Heart right ventricle (tissue), 16 donors: ENCODE results near the gene CDH23. TPM values are rescaled to one million over a fixed set of nuclear protein-coding genes. Genes with fewer than 3 reads are reported as not detected.

ENCODE experiments used
- ATAC-seq, 8 donors: fragments of 200-7000 bp; cut with Tn5 transposase; one replicate each; pipeline ENCODE4 v1.9.1; 2020; ENCODE audit warnings: mild to moderate bottlenecking in 8 of 8, moderate library complexity in 8 of 8, moderate number of reproducible peaks in 1 of 8
- DNase-seq, 2 donors: peaks; one replicate each; pipeline ENCODE4 v3.0.0-alpha.2; 2020
- H3K27ac ChIP-seq, 10 donors: fragments of 200-600 bp; sonication (generic) in 2 of 10; one replicate each; pipeline versions ENCODE4 v1.5.0 to v1.8.0; 2020 to 2022; ENCODE audit warnings: mild to moderate bottlenecking in 3 of 10
- H3K27me3 ChIP-seq, 7 donors: fragments of 200-600 bp; one replicate each; pipeline ENCODE4 v1.8.0; 2021 to 2022; ENCODE audit warnings: mild to moderate bottlenecking in 2 of 7
- H3K36me3 ChIP-seq, 9 donors: fragments of 200-600 bp; sonication (generic) in 1 of 9; one replicate each; pipeline versions ENCODE4 v1.5.0 to v1.8.0; 2020 to 2022; ENCODE audit warnings: mild to moderate bottlenecking in 2 of 9
- H3K4me1 ChIP-seq, 9 donors: fragments of 200-600 bp; sonication (generic) in 1 of 9; one replicate each; pipeline versions ENCODE4 v1.5.0 to v1.8.0; 2020 to 2022; ENCODE audit warnings: mild to moderate bottlenecking in 4 of 9
- H3K4me3 ChIP-seq, 10 donors: fragments of 200-600 bp; sonication (generic) in 2 of 10; one replicate each; pipeline versions ENCODE4 v1.5.0 to v1.8.0; 2020 to 2022; ENCODE audit warnings: mild to moderate bottlenecking in 7 of 10, moderate library complexity in 2 of 10
- H3K9me3 ChIP-seq, 11 donors: fragments of 200-600 bp in 10 of 11; sonication (generic) in 2 of 11; one replicate each; pipeline versions ENCODE4 v1.5.0 to v1.8.0; 2013 to 2022; ENCODE audit warnings: mild to moderate bottlenecking in 2 of 11, control low read depth in 1 of 11, moderate library complexity in 1 of 11
- CTCF ChIP-seq, 9 donors: fragments of 200-600 bp; sonication (generic) in 2 of 9; IDR thresholded peaks; one replicate each; pipeline versions ENCODE4 v1.5.0 to v1.8.0; 2021 to 2022; ENCODE audit warnings: antibody characterized with exemption in 9 of 9, mild to moderate bottlenecking in 5 of 9, moderate library complexity in 1 of 9
- WGBS, 2 donors: extraction: QIAGEN DNeasy Blood & Tissue Kit; methylation state at CpG; one replicate each; pipeline ENCODE4 v1.1.7; 2013; ENCODE audit warnings: inconsistent platforms in 1 of 2; 5-methylcytosine and 5-hydroxymethylcytosine counted together
- intact Hi-C, 10 donors: fragments of 100-400 bp; cut with DNase I; formaldehyde crosslinking; loops; one replicate each; pipeline versions ENCODE4 v1.11.1 to v1.14.2; 2022
- polyA plus RNA-seq, 2 donors: library from polyadenylated mRNA; stranded (reverse); fragments of 200-250 nt; gene quantifications; one replicate each; pipeline ENCODE4 v1.2.3, GENCODE V29; 2013
- total RNA-seq, 10 donors: library from RNA; stranded (reverse); fragmentation: NEBNext Ultra II Directional in 3 of 10; extraction: Animal tissue kit (Norgen Biotek cat#: 25700) in 3 of 10; gene quantifications; one replicate each; pipeline versions ENCODE4 v1.2.1 to v1.2.4, GENCODE V29; 2021 to 2023
- donor health status: Arrhythmogenic right ventricular cardiomyopathy.
- donor health status: ischemic (EF 13 %, LVEDD 7.1; RV severe dilation, severe dysfunction).
- donor health status: healthy with polysubstance abuse.
- donor health status: DM: no; HTN: yes; CAD: no.
- donor health status: DM: no; HTN: no; CAD: no.
- donor health status: ischemic (EF 25% LVEDD 6.9; RV normal size, moderate dysfunction).
- donor health status: ischemic (EF 25% LVEDD 5.7; RV mildly dilated, moderate dysfunction).
- donor health status: healthy.
- donor health status: DM: yes; HTN: yes; CAD: no.
- donor health status: Ischemic cardiomyopathy.
- donor health status: ischemic (EF 35%, LVEDD 5.7; RV mildly dilated, moderate dysfunction).
- donor health status: nonischemic (EF 11% LVEDD 7.7; RV severe dilation, severe dysfunction).
- donor health status: DM: yes; HTN: yes; CAD: no.
- donor health status: PGD.
- donor health status: ischemic (EF 29% LVEDD 5.4; RV normal size, mild dysfunction).
- donor health status: nonischemic (EF 23%, LVEDD 6.1; RV moderate dilation, normal function).

The CDH23 gene
- total and polyA plus RNA-seq, 12 donors = 1.1 to 7.7 (median 4.6) TPM

- TF ChIP-seq CTCF (IDR thresholded peaks at IDR 0.05) = no peak
- Histone ChIP-seq H3K9me3 (no peaks in the 10 kb centered on the region), H3K27ac (peak overlapping the region in 1 of 10 donors; percentile 83), H3K36me3 (no peaks in the 10 kb centered on the region), H3K27me3 (peaks cover 0 to 12% (median 0%) of the 10 kb centered on the region in 7 donors), H3K4me1 (peaks cover 0 to 67% (median 3%) of the 10 kb centered on the region in 9 donors), H3K4me3 (no peak overlapping the region)
- WGBS, 2 donors = 59 to 64% methylated on average over 6 of the region's 6 CpGs
- intact Hi-C loops = loop anchor here in 2 of 10 donors (5.0 to 10.0 kb wide), 2 partner anchors 47 to 49 kb away; no protein-coding TSS in a partner anchor
- DNase-seq (no peak), ATAC-seq (peak in 3 of 8 donors; percentile 36 to 51 (median 39))
Observed at GRCh38 chr10:71371750-71372166, 25.0 kb upstream of the CDH23 start.

GRCh38 chr10:71372882-71373495, 23.7 kb upstream of the CDH23 start:
- 66 to 68% methylated on average over 10 of the region's 10 CpGs for WGBS, 2 donors
- H3K27ac ChIP-seq = peak overlapping the region in 3 of 10 donors; percentile 1 to 83 (median 22)
- peaks cover 0 to 64% (median 7%) of the 10 kb centered on the region in 9 donors for H3K4me1 ChIP-seq
- DNase-seq = no peak
- no peak for ATAC-seq
- H3K27me3 ChIP-seq = peaks cover 0 to 12% (median 0%) of the 10 kb centered on the region in 7 donors
- H3K36me3 ChIP-seq = no peaks in the 10 kb centered on the region
- no peaks in the 10 kb centered on the region for H3K9me3 ChIP-seq
- intact Hi-C loops = loop anchor here in 2 of 10 donors (5.0 to 10.0 kb wide), 2 partner anchors 48 to 51 kb away; no protein-coding TSS in a partner anchor
- TF ChIP-seq CTCF (IDR thresholded peaks at IDR 0.05) = no peak
- H3K4me3 ChIP-seq = no peak overlapping the region

GRCh38 chr10:71374481-71375233, 22.1 kb upstream of the CDH23 start:
- DNase-seq (no peak), ATAC-seq (no peak)
- intact Hi-C loops = loop anchor here in 3 of 10 donors (5.0 to 10.0 kb wide), 2 partner anchors 50 to 52 kb away; no protein-coding TSS in a partner anchor
- H3K27ac ChIP-seq = peak overlapping the region in 1 of 10 donors; percentile 83
- H3K27me3 ChIP-seq = peaks cover 0 to 12% (median 0%) of the 10 kb centered on the region in 7 donors
- 72 to 85% methylated on average over 11 of the region's 11 CpGs for WGBS, 2 donors
- H3K4me1 ChIP-seq = peaks cover 0 to 65% (median 7%) of the 10 kb centered on the region in 9 donors
- no peak for TF ChIP-seq CTCF (IDR thresholded peaks at IDR 0.05)
- no peak overlapping the region for H3K4me3 ChIP-seq
- H3K36me3 ChIP-seq = no peaks in the 10 kb centered on the region
- no peaks in the 10 kb centered on the region for H3K9me3 ChIP-seq

GRCh38 chr10:71375952-71376351, 20.8 kb upstream of the CDH23 start:
- peaks cover 0 to 4% (median 0%) of the 10 kb centered on the region in 7 donors for H3K27me3 ChIP-seq
- peaks cover 0 to 61% (median 7%) of the 10 kb centered on the region in 9 donors for H3K4me1 ChIP-seq
- intact Hi-C loops = loop anchor here in 4 of 10 donors (2.0 to 10.0 kb wide), 4 partner anchors 51 to 61 kb away; partner anchors contain the start of gene SLC29A3 (in 1 of the 4)
- no peak overlapping the region for H3K27ac ChIP-seq
- ATAC-seq (no peak), DNase-seq (no peak)
- H3K36me3 ChIP-seq = no peaks in the 10 kb centered on the region
- no peaks in the 10 kb centered on the region for H3K9me3 ChIP-seq
- TF ChIP-seq CTCF (IDR thresholded peaks at IDR 0.05) = no peak
- H3K4me3 ChIP-seq = no peak overlapping the region
- 59 to 64% methylated on average over 3 of the region's 3 CpGs for WGBS, 2 donors
